HG02938 (cell line): Measurements from ENCODE around the gene ZNF341.
A peak's percentile ranks its signal among the peaks of the same experiment; 100 is the strongest.
"Not testable (repeated sequence)": the region's sequence is repeated elsewhere in the genome, so short reads cannot be mapped to it uniquely, and the experiment has no call there.

ENCODE experiments used
- ATAC-seq: cut with Tn5 transposase; IDR thresholded peaks from one replicate; pipeline ENCODE4 v1.9.1; 2021; ENCODE audit warnings: mild to moderate bottlenecking, moderate library complexity; ENCODE audit not compliant: unreplicated experiment

Gene ZNF341

GRCh38 chr20:33791959-33792597, 60.3 kb downstream of the ZNF341 start:
- no peak for ATAC-seq

DNA sequence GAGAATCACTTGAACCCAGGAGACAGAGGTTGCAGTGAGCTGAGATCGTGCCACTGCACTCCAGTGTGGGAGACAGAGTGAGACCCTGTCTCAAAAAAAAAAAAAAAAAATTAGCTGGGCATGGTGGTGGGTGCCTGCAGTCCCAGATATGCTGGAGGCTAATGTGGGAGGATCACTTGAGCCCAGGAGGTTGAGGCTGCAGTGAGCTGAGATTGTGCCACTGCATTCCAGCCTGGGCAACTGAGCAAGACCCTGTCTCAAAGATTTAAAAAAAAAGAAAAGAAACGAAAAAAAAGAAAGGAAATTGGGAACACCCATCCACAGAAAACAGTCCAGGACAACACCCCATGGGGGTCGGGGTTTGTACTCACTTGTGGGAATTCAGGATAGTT, 60.8 kb downstream of the ZNF341 start:
- not testable (repeated sequence) for ATAC-seq

GRCh38 chr20:33793011-33793931, 61.5 kb downstream of the ZNF341 start:
- ATAC-seq, result no peak

- no peak for ATAC-seq
These were observed 64.6 kb downstream of the ZNF341 start for GRCh38 chr20:33796263-33796906.

GRCh38 chr20:33796907-33797544, 65.2 kb downstream of the ZNF341 start:
- no peak for ATAC-seq

GRCh38 chr20:33798444-33798843, 66.6 kb downstream of the ZNF341 start:
- ATAC-seq, result no peak

GRCh38 chr20:33803921-33804337, 72.1 kb downstream of the ZNF341 start:
- no peak for ATAC-seq

DNA sequence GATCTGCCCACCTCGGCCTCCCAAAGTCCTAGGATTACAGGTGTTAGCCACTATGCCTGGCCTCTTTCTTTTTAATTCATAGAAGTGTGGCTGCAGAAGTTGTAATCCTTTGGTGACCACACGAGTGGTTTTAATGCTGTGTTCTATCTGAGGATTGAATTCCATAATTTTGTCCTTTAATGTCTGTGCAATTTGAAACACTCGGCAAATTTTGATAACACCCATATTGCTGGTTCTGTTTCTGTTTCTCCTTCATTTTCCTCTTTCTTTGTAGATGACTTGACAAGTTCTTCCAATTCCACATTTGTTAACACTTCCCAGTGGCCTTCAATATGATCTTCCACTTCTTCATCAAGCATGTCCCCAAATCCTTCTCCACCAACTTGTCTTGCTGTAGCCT, 76.6 kb downstream of the ZNF341 start:
- ATAC-seq, result no peak

GRCh38 chr20:33810259-33810658, 78.5 kb downstream of the ZNF341 start:
- no peak for ATAC-seq

DNA sequence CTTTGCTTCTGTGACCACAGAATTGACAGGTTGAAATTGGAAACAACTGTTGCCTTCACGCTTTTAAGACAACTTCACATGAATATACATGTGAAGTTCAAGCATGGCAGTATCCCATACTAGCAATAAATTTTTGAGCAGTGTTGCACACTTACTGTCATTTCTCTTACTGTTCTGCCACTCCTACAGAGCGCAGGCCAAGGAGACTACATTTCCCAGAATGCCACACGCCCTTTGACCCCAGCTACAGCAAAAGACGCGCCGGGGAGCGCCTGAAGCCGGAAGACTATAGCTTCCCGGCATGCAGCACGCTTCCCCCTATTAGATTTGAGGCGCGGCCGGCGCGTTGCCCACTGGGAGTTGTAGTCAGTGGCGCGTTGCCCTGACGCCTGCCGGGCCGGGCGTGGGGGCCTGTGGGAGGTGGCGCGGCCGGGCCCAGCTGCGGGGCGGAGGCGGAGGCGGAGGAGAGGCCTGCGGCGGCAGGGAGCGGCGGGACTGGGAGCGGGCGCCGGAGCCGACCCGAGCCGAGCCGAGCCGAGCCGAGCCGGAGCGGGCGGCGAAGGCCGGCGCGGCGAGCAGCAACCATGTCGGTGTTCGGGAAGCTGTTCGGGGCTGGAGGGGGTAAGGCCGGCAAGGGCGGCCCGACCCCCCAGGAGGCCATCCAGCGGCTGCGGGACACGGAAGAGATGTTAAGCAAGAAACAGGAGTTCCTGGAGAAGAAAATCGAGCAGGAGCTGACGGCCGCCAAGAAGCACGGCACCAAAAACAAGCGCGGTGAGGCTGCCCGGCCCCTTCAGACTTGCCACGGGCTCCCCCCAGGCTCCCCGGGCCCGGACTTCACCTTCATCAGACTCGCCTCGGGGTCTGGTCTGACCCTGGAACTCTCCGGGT, 79.3 kb downstream of the ZNF341 start, which contains the start of gene CHMP4B:
Gene CHMP4B, plus strand, starts transcription at position 464 of the 891 bp plus-strand sequence. Its CDS starts 121 bp downstream, at position 585.
- ATAC-seq, result peak; percentile 97

DNA sequence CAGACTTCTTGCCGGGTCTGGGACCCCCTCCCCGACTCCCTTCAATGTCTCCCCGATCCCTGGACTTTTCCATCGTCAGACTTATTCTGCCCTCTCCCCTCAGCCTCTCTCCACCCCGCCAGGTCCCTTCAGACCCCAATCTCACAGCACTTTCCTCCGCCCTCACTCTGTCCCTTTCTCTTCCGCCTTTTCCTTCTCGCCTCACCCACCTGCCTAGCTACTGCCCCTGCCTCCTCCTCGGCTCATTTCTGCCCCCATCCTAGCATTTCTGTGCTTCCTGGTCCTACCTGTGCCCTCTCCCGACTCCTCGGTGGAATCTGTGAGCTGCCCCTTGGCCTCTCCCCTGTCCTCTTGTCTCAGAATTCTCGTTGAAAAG, 80.0 kb downstream of the ZNF341 start:
- ATAC-seq, result peak; percentile 7

DNA sequence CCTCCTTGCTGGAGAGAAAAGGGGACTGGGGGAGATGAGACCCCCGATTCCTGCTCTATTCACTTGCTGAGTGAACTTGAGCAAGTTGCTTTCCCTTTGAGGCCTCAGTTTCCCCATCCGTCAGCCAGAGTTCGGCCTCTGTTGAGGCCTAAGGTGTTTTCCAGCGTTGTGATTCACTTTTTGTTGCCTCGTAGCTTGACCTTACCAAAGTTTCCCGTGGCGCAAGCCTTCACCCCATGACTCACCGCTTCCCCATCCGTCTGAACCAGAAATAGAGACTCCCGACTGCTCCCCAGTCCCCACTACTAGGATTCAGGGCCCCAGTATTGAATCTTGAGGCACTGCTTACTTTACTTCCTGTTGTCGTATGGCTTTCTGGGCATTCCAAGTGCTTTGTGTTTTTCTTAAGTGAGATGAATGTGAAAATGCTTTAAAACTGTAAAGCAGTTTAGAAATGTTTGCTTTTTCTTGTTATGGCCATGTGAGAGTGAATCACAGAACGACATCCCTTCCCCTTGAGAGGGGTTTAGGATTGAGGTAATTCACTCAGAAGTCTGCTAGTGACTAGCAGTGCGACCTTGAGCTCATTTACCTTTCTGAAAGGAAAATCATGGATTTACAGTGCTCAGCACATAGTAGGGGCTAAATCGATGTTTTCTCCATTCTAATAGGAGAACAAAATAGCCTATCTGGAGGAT, 80.5 kb downstream of the ZNF341 start:
- ATAC-seq, result no peak

DNA sequence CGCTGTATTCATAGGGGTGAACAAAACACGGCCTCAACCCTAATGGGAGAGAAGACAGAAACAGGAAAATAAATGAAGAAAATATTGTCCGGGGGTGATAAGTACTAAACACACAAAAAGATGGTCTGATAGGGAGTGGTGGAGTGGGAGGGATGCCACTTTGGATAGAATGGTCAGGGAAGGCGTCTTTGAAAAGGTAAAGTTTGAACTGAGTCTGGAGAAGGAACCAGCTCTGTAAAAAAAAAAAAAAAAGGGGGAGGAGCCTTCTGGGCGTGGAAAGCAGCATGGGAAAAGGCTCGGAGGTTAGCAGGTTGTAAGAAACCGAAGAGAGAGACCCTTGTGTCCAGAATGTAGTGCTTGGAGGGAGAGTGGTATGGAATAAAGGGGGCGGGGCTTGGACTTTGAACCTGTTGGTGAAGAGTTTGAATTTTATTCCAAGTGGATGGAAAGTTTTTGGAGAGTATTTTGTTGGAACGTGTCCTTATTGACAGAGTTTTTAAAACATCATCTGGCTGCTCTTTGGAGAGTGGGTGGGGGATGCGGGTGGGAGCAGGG, 81.2 kb downstream of the ZNF341 start:
- ATAC-seq, result no peak

GRCh38 chr20:33814238-33814712, 82.5 kb downstream of the ZNF341 start:
- no peak for ATAC-seq

GRCh38 chr20:33815671-33816070, 83.9 kb downstream of the ZNF341 start:
- ATAC-seq, result no peak

DNA sequence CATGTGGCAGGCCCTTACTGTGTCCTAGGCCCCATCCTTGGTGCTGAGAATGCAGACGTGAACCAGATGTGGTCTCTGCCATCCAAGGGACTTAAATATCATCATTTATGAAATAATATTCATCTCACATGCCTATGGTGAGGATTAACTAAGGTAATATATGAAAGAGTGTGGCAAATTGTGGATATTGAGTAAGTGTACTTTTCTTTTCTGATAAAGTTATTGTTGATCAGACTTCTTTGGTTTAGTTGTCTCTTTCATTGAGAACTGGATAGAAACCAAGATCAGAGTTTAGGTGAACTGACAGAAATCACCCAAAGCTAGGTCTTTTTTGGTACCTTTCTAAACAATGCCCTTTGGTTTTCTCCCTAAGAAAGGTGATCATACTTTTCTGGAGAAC, 84.4 kb downstream of the ZNF341 start:
- no peak for ATAC-seq

DNA sequence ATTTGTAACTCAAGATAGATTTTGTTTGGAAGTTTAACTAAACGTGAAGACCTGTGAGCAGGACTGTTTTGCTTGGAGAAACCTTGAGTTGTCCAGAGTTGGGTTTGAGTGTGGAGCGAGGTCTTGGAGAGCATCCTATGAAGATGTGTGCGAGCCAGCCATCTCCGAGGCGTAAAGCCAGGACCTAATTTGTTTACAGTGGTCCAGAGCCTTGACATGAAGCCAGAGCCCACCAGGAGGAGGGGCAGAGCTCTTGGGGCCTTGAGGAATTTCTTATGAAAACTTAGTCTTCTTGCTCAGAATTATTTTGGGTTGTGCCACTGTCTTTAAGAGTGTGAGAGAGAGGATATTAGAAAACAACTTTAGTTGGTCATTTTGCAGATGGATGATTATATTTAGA, 85.6 kb downstream of the ZNF341 start:
- ATAC-seq, result no peak

GRCh38 chr20:33819456-33819855, 87.7 kb downstream of the ZNF341 start:
- no peak for ATAC-seq

GRCh38 chr20:33820362-33820761, 88.6 kb downstream of the ZNF341 start:
- no peak for ATAC-seq
